HCT116 (cell line): ENCODE data around the gene PCCA. TPM values are rescaled to one million over a fixed set of nuclear protein-coding genes. Genes with fewer than 3 reads are reported as not detected.

Experiments used
- ATAC-seq: fragments of 200-7000 bp; cut with Tn5 transposase; 2 replicates; pipeline ENCODE4 v1.9.1; 2020; ENCODE audit warnings: mild to moderate bottlenecking, moderate library complexity
- BruUV-seq: library from RNA; stranded (reverse); fragments of 400-500 nt; replicated peaks from 2 replicates; lab custom pipeline; 2021; lab: Mats Ljungman, UMichigan
- CTCF ChIA-PET: fragments of 300-600 bp; sonication (Branson Sonifier 250); formaldehyde crosslinking; loops from one replicate; lab custom pipeline; 2021; ENCODE audit warnings: antibody characterized with exemption; lab: Charles Lee
- POLR2A ChIA-PET: fragments of 300-600, 350-600 bp; sonication (Branson Sonifier 250); formaldehyde crosslinking; loops from one replicate; lab custom pipeline; 2021; ENCODE audit warnings: antibody characterized with exemption; lab: Charles Lee
- RAD21 ChIA-PET, 2 experiments: fragments of 300-600 bp; sonication (Branson Sonifier 250); formaldehyde crosslinking; loops; one replicate each; lab custom pipeline; 2023; ENCODE audit warnings: low total read pairs in 2 of 2; ENCODE audit not compliant: uncharacterized antibody in 2 of 2, unreplicated experiment in 2 of 2, low non-redundant PET in 1 of 2; lab: Charles Lee
- DNase-seq: peaks from one replicate; pipeline ENCODE4 v3.0.0-alpha.2; 2010; ENCODE audit warnings: low read depth, low spot score
- H2AFZ ChIP-seq: fragments of 200-600 bp; shearing (Covaris generic), sonication (generic); 2 replicates; pipeline ENCODE4 v1.6.1; 2017; ENCODE audit warnings: low read depth, mixed run types, mixed read lengths, antibody characterized with exemption, low read length; ENCODE audit not compliant: poor library complexity, severe bottlenecking
- H3K27ac ChIP-seq: 2 replicates; pipeline ENCODE4 v1.5.1; 2012; ENCODE audit warnings: low read depth, low read length
- H3K27me3 ChIP-seq: fragments of 200-600 bp; sonication (generic); 2 replicates; pipeline ENCODE4 v1.6.1; 2016; ENCODE audit warnings: mixed run types, low read length, mixed read lengths; ENCODE audit not compliant: insufficient read depth
- H3K36me3 ChIP-seq, 2 experiments: fragments of 200-500 bp in 1 of 2; fragments of 200-600 bp in 1 of 2; sonication (Bioruptor generic) in 1 of 2; sonication (generic) in 1 of 2; 2 replicates each; pipeline versions ENCODE4 v1.5.1 to v1.6.1; 2014 to 2016; ENCODE audit warnings: low read length in 2 of 2, inconsistent platforms in 1 of 2, mixed read lengths in 1 of 2, mixed run types in 1 of 2; ENCODE audit not compliant: insufficient read depth in 2 of 2, control insufficient read depth in 1 of 2
- H3K4me1 ChIP-seq, 2 experiments: fragments of 200-600 bp in 1 of 2; sonication (generic) in 1 of 2; 2 replicates each; pipeline versions ENCODE4 v1.5.1 to v1.6.1; 2012 to 2017; ENCODE audit warnings: low read length in 2 of 2, inconsistent platforms in 1 of 2, mild to moderate bottlenecking in 1 of 2, mixed read lengths in 1 of 2, mixed run types in 1 of 2, moderate library complexity in 1 of 2; ENCODE audit not compliant: insufficient read depth in 2 of 2, control insufficient read depth in 1 of 2
- H3K4me2 ChIP-seq: fragments of 200-600 bp; sonication (generic); 2 replicates; pipeline ENCODE4 v1.6.1; 2017; ENCODE audit warnings: mixed run types, low read length, mixed read lengths
- H3K4me3 ChIP-seq, 2 experiments: fragments of 200-600 bp in 1 of 2; sonication (generic) in 1 of 2; replicated peaks in 1 of 2; 2 replicates each; pipeline ENCODE4 v1.5.1; 2011 to 2016; ENCODE audit warnings: low read length in 2 of 2, control low read depth in 1 of 2, low read depth in 1 of 2, mild to moderate bottlenecking in 1 of 2, mixed read lengths in 1 of 2, mixed run types in 1 of 2
- H3K79me2 ChIP-seq: fragments of 200-600 bp; sonication (generic); 2 replicates; pipeline ENCODE4 v1.6.1; 2017; ENCODE audit warnings: mild to moderate bottlenecking, mixed run types, low read length, moderate library complexity, mixed read lengths; ENCODE audit not compliant: insufficient read depth
- H3K9ac ChIP-seq: fragments of 200-600 bp; sonication (generic); 2 replicates; pipeline ENCODE4 v1.6.1; 2016; ENCODE audit warnings: low read length, mixed read lengths
- H3K9me2 ChIP-seq: fragments of 200-600 bp; sonication (generic), shearing (Covaris generic); 2 replicates; pipeline ENCODE4 v1.6.1; 2017; ENCODE audit warnings: mixed run types, mild to moderate bottlenecking, moderate library complexity; ENCODE audit not compliant: insufficient read depth
- H3K9me3 ChIP-seq, 2 experiments: fragments of 200-500 bp in 1 of 2; fragments of 200-600 bp in 1 of 2; sonication (Bioruptor generic) in 1 of 2; sonication (generic) in 1 of 2; 2 replicates each; pipeline ENCODE4 v1.6.1; 2014 to 2017; ENCODE audit warnings: low read length in 2 of 2, mixed read lengths in 2 of 2, inconsistent platforms in 1 of 2, low read depth in 1 of 2, mild to moderate bottlenecking in 1 of 2, mixed run types in 1 of 2, moderate library complexity in 1 of 2; ENCODE audit not compliant: control insufficient read depth in 1 of 2, insufficient read depth in 1 of 2
- H4K20me1 ChIP-seq: fragments of 200-600 bp; sonication (generic), shearing (Covaris generic); 2 replicates; pipeline ENCODE4 v1.6.1; 2017; ENCODE audit warnings: mixed run types, mild to moderate bottlenecking, moderate library complexity; ENCODE audit not compliant: insufficient read depth
- ATF3 ChIP-seq: IDR thresholded peaks from 2 replicates; pipeline ENCODE4 v1.6.1; 2012
- EGR1 ChIP-seq: IDR thresholded peaks from 2 replicates; pipeline ENCODE4 v1.6.1; 2012; ENCODE audit warnings: low read depth
- EZH2phosphoT487 ChIP-seq: fragments of 200-600 bp; IDR thresholded peaks from 2 replicates; pipeline ENCODE4 v1.6.1; 2018; ENCODE audit warnings: antibody characterized with exemption, borderline replicate concordance
- JUND ChIP-seq: IDR thresholded peaks from 2 replicates; pipeline ENCODE4 v1.6.1; 2012
- RAD21 ChIP-seq: IDR thresholded peaks from 2 replicates; pipeline ENCODE4 v1.6.1; 2012; ENCODE audit warnings: low read depth, mild to moderate bottlenecking
- SP1 ChIP-seq: IDR thresholded peaks from 2 replicates; pipeline ENCODE4 v1.6.1; 2012; ENCODE audit warnings: low read depth
- SRF ChIP-seq: IDR thresholded peaks from 2 replicates; pipeline ENCODE4 v1.6.1; 2012; ENCODE audit warnings: low read depth
- ZBTB33 ChIP-seq: IDR thresholded peaks from 2 replicates; pipeline ENCODE4 v1.6.1; 2011; ENCODE audit warnings: mild to moderate bottlenecking, low read length, moderate library complexity; ENCODE audit not compliant: insufficient replicate concordance; ENCODE audit errors: extremely low read depth
- ZNF274 ChIP-seq: fragments of 200-500 bp; sonication (Bioruptor generic); IDR thresholded peaks from 2 replicates; pipeline ENCODE4 v1.6.1; 2014; ENCODE audit warnings: mild to moderate bottlenecking, low read depth, low read length, inconsistent platforms
- intact Hi-C: fragments of 100-400 bp; cut with micrococcal nuclease; formaldehyde crosslinking; loops from 2 replicates; pipeline ENCODE4 v1.10.0; 2022
- total RNA-seq: library from RNA; stranded (reverse); gene quantifications from one replicate; pipeline ENCODE4 v1.2.1, GENCODE V29; 2021; ENCODE audit not compliant: unreplicated experiment

PCCA gene
- total RNA-seq, 1 experiment from 2014 or later, result 23.0 TPM

GRCh38 chr13:100363285-100363711, 274.4 kb downstream of the PCCA start:
- BruUV-seq, result no TSS peak
- Histone ChIP-seq H3K9me2 (no peaks in the 10 kb centered on the region), H3K36me3 (no peaks in the 10 kb centered on the region), H2AFZ (no peak overlapping the region), H3K27ac (peak overlapping the region; percentile 71), H4K20me1 (no peaks in the 10 kb centered on the region), H3K4me3 (no peak overlapping the region), H3K79me2 (no peaks in the 10 kb centered on the region), H3K27me3 (no peaks in the 10 kb centered on the region), H3K9me3 (no peaks in the 10 kb centered on the region), H3K4me1 (peaks cover 33 to 43% of the 10 kb centered on the region in 2 experiments), H3K4me2 (peak overlapping the region; percentile 40), H3K9ac (no peak overlapping the region)
- POLR2A ChIA-PET, result interaction anchor here (0.9 kb wide), 1 partner anchor 31 kb away, joined by 3 read pairs; no protein-coding TSS in a partner anchor
- TF ChIP-seq ATF3, result no peak
- no peak for TF ChIP-seq EGR1
- no peak for TF ChIP-seq ZBTB33
- no peak for TF ChIP-seq ZNF274
- TF ChIP-seq EZH2phosphoT487, result no peak
- no peak for TF ChIP-seq RAD21
- TF ChIP-seq SP1, result no peak
- TF ChIP-seq JUND, result no peak
- TF ChIP-seq SRF, result no peak
- RAD21 ChIA-PET, result no interaction called here
- peak; percentile 67 for ATAC-seq
- DNase-seq, result peak; percentile 19
- intact Hi-C loops, result no loop called here
- CTCF ChIA-PET, result no interaction called here
